DOHH2 (cell line): ENCODE results near the gene IGF2BP2.

Experiments
- H3F3A ChIP-seq: fragments of 200-600 bp; sonication (generic), shearing (Covaris generic); 2 replicates; pipeline ENCODE4 v1.6.0; 2016; ENCODE audit warnings: antibody characterized with exemption, mild to moderate bottlenecking; ENCODE audit not compliant: control insufficient read depth, insufficient read depth
- H3K27ac ChIP-seq: fragments of 200-600 bp; sonication (generic); 2 replicates; pipeline ENCODE4 v1.5.1; 2014; ENCODE audit warnings: low read depth, mild to moderate bottlenecking, low read length, moderate library complexity
- H3K27me3 ChIP-seq: fragments of 200-600 bp; sonication (generic); 2 replicates; pipeline ENCODE4 v1.6.1; 2014; ENCODE audit warnings: mild to moderate bottlenecking, low read length, mixed read lengths; ENCODE audit not compliant: control insufficient read depth
- H3K36me3 ChIP-seq: fragments of 200-600 bp; sonication (generic); 2 replicates; pipeline ENCODE4 v1.6.1; 2014; ENCODE audit warnings: mild to moderate bottlenecking, low read length, moderate library complexity, mixed read lengths; ENCODE audit not compliant: control insufficient read depth
- H3K4me1 ChIP-seq: fragments of 200-600 bp; sonication (generic); 2 replicates; pipeline ENCODE4 v1.6.1; 2014; ENCODE audit warnings: mild to moderate bottlenecking, low read length, mixed read lengths; ENCODE audit not compliant: control insufficient read depth
- H3K4me2 ChIP-seq: fragments of 200-600 bp; sonication (generic); 2 replicates; pipeline ENCODE4 v1.6.0; 2014; ENCODE audit warnings: mild to moderate bottlenecking, low read length, moderate library complexity
- H3K4me3 ChIP-seq: fragments of 200-600 bp; sonication (generic); 2 replicates; pipeline ENCODE4 v1.5.1; 2014; ENCODE audit warnings: mild to moderate bottlenecking, low read length, mixed read lengths
- H3K79me2 ChIP-seq: fragments of 200-600 bp; sonication (generic); 2 replicates; pipeline ENCODE4 v1.6.1; 2014; ENCODE audit warnings: mild to moderate bottlenecking, low read length, mixed read lengths; ENCODE audit not compliant: control insufficient read depth
- H3K9me2 ChIP-seq: fragments of 200-600 bp; sonication (generic); replicated peaks from 2 replicates; pipeline ENCODE4 v1.6.1; 2014; ENCODE audit warnings: mild to moderate bottlenecking, low read length, mixed read lengths; ENCODE audit not compliant: control insufficient read depth
- H3K9me3 ChIP-seq: fragments of 200-600 bp; sonication (generic); 2 replicates; pipeline ENCODE4 v1.6.1; 2014; ENCODE audit warnings: antibody characterized with exemption, low read length, mixed read lengths; ENCODE audit not compliant: control insufficient read depth, insufficient read depth
- H4K20me1 ChIP-seq: fragments of 200-600 bp; sonication (generic); 2 replicates; pipeline ENCODE4 v1.6.0; 2014; ENCODE audit warnings: low read depth, mild to moderate bottlenecking, antibody characterized with exemption, low read length, moderate library complexity; ENCODE audit not compliant: control insufficient read depth, insufficient read depth
- CTCF ChIP-seq: fragments of 200-600 bp; sonication (generic); IDR thresholded peaks from one replicate; pipeline ENCODE4 v1.5.1; 2014; ENCODE audit warnings: antibody characterized with exemption, mild to moderate bottlenecking, low read depth, low read length; ENCODE audit not compliant: poor library complexity, severe bottlenecking
- EZH2phosphoT487 ChIP-seq: fragments of 200-600 bp; sonication (generic); IDR thresholded peaks from 2 replicates; pipeline ENCODE4 v1.6.1; 2017; ENCODE audit warnings: borderline replicate concordance, mild to moderate bottlenecking, antibody characterized with exemption, low read length, moderate library complexity, mixed read lengths

IGF2BP2 gene

DNA sequence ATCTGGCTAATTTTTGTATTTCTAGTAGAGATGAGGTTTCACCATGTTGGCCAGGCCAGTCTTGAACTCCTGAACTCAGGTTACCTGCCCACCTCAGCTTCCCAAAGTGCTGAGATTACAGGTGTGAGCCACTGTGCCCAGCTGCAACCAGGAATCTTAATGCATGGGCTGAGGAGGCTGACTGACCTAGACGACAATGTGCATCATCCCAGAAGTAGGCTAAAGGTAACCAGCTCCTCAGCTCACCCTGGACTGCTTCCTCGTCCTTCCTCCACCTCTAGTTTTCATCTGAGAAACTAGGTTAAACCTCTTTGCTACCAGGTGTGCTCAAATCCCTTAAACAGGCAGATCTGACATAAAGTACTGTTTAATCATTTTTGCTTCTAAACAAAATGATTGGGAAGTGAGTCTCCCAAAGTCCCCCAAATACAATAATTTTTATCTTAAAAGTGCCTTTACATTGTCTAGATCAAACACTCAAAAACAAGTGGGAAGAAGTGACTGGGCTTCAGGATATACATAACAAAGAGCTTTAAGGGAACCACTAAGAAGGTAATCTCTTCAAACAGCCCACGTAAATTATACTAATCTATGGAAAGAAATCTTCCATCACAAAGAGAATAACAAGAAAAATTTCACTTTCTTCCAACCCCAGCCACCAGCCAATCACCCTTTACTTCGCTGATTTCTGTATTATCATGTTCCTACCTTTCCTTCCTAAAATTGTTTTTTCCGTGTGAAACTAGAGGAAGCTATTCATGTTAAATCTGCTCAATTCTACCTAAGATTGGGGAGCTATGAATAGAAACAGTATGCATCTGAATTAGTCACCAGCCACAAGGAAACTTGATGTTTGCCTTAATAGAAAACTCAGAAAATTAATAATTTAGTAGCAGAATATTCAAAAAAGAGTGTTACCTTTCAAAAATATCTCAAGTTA lies 34.7 kb downstream of the IGF2BP2 start:
- TF ChIP-seq EZH2phosphoT487 (no peak), CTCF (no peak)
- Histone ChIP-seq H3K4me1 (no peaks in the 10 kb centered on the region), H4K20me1 (no peaks in the 10 kb centered on the region), H3K27ac (no peak overlapping the region), H3K4me3 (no peak overlapping the region), H3K27me3 (peaks cover 26% of the 10 kb centered on the region), H3K79me2 (no peaks in the 10 kb centered on the region), H3K36me3 (no peaks in the 10 kb centered on the region), H3K9me3 (no peaks in the 10 kb centered on the region), H3K9me2 (no peaks in the 10 kb centered on the region), H3K4me2 (no peak overlapping the region), H3F3A (no peaks in the 10 kb centered on the region)

- no peaks in the 10 kb centered on the region for H3K36me3 ChIP-seq
- H3K4me1 ChIP-seq, result no peaks in the 10 kb centered on the region
- H3F3A ChIP-seq, result no peaks in the 10 kb centered on the region
- H3K9me2 ChIP-seq, result no peaks in the 10 kb centered on the region
- no peaks in the 10 kb centered on the region for H3K9me3 ChIP-seq
- H3K4me3 ChIP-seq, result no peak overlapping the region
- no peak overlapping the region for H3K4me2 ChIP-seq
- H3K27me3 ChIP-seq, result peaks cover 25% of the 10 kb centered on the region
- no peak for TF ChIP-seq CTCF
- no peak for TF ChIP-seq EZH2phosphoT487
- H4K20me1 ChIP-seq, result no peaks in the 10 kb centered on the region
- H3K79me2 ChIP-seq, result no peaks in the 10 kb centered on the region
- H3K27ac ChIP-seq, result no peak overlapping the region
Measured at GRCh38 chr3:185789134-185789533, 35.7 kb downstream of the IGF2BP2 start.

- Histone ChIP-seq H4K20me1 (no peaks in the 10 kb centered on the region), H3K27me3 (peaks cover 24% of the 10 kb centered on the region), H3K27ac (no peak overlapping the region), H3F3A (no peaks in the 10 kb centered on the region), H3K4me2 (no peak overlapping the region), H3K9me2 (no peaks in the 10 kb centered on the region), H3K36me3 (no peaks in the 10 kb centered on the region), H3K9me3 (no peaks in the 10 kb centered on the region), H3K79me2 (no peaks in the 10 kb centered on the region), H3K4me1 (no peaks in the 10 kb centered on the region), H3K4me3 (no peak overlapping the region)
- TF ChIP-seq CTCF (no peak), EZH2phosphoT487 (no peak)
Measured at GRCh38 chr3:185788292-185788691, 36.5 kb downstream of the IGF2BP2 start.
